DMS114 treated with DMSO at 0.1 percent for 48 hours (cell line): Measurements from ENCODE around the gene IGFBP5.

Experiments
- DNase-seq: peaks from one replicate; lab custom pipeline; 2025; ENCODE audit not compliant: unreplicated experiment; lab: John Stamatoyannopoulos, UW

The IGFBP5 gene

GRCh38 chr2:216626168-216626874 is 69.0 kb downstream of the IGFBP5 start:
- DNase-seq: no peak

DNA sequence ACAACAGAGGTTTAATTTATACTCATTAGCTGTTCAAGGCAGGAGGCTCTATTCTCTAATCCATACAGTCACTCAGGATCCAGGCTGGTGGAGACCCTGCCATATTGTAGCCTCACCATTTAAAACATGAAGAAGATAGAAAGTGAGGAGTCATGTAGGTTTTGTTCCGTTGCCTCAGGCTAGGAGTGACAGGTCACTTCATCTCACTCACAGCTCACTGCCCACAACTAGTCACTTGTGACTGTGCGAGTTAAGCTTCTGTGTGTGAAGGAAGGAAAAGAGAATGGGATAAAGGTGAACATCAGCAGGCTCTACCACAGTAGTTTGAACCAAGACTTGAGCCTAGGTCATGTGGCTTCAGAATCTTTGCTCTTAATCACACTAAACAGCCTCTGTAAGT is 71.1 kb downstream of the IGFBP5 start:
- DNase-seq: no peak

DNA sequence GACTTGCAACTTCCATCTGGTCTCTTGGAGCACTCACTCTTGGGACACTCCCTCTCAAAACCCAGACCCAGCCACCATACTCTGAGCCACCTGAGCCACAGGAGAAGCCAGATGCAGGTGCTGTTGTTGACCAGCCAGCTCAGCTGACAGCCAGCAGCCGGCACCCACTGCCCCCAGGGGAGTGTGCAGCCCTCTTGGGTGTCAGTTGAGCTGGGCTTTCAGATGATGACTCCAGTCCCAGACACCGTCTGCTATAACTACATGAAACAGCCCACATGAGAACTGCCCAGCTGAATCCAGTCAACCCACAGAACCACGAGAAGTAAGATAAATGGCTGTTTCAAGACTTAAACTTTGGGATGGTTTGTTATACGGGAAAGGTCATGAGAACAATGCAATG is 72.8 kb downstream of the IGFBP5 start:
- no peak for DNase-seq
